OCI-LY3 (cell line): Measurements from ENCODE around the gene KEL.

ENCODE experiments used
- CTCF ChIP-seq: fragments of 200-600, 300-600 bp; sonication (generic); IDR thresholded peaks from 2 replicates; pipeline ENCODE4 v1.5.1; 2014; ENCODE audit warnings: antibody characterized with exemption, low read length, low read depth
- EZH2phosphoT487 ChIP-seq: fragments of 200-600 bp; shearing (Covaris generic); IDR thresholded peaks from 2 replicates; pipeline ENCODE4 v1.6.1; 2018; ENCODE audit warnings: antibody characterized with exemption, mixed run types, low read depth

- no peak for TF ChIP-seq CTCF
- no peak for TF ChIP-seq EZH2phosphoT487
These were observed 21.1 kb downstream of the KEL start for GRCh38 chr7:142940966-142941535.
